ENCODE results near the gene EPO. TPM values are rescaled to one million over a fixed set of nuclear protein-coding genes. Genes with fewer than 3 reads are reported as not detected.

Gene EPO
- total and polyA plus RNA-seq, 2 of the 8 experiments (the other 6 are each of a cell fraction or from before 2014, with no cell fraction given): 0.42 to 0.95 TPM

DNA sequence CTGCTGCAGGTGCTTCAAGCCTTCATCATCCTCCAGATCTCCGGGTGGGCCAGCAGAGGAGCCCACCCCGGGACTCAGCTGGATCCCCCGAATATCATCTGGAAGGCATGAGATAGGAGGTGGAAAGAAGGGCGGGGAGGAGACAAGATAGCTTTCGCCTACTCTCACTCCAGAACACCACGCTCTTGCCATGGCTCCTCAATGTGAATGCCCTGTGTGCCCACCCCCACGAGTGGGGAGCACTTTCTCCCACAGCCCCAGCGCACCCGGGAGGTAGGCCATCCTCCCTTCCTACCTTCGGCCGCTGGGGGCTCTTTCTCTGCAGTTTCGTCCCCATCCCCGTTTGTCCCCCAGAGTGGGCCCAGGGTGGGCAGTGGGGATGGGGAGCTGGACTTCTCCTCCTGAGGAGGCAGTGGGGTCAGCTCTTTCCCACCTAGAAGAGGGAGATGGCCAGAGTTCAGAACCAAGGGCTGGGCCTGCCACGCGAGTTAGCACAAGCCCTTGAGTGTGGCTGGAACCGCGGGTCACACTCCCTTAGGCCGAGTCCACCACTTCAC is 35.1 kb upstream of the EPO start (continued):
- TF ChIP-seq SIN3A (conservative IDR thresholded peaks at IDR 0.05 in 1 of 2, IDR thresholded peaks at IDR 0.05 in 1 of 2; ENCODE audit: low read depth in 1 of 2, low read length in 2 of 2): no peak
- TF ChIP-seq KDM4A (IDR thresholded peaks at IDR 0.05; ENCODE audit: low read depth, low read length, severe bottlenecking): no peak
- no peak for TF ChIP-seq SP1 (IDR thresholded peaks at IDR 0.05; ENCODE audit: low read depth, low read length)
- TF ChIP-seq, protein P1, sequence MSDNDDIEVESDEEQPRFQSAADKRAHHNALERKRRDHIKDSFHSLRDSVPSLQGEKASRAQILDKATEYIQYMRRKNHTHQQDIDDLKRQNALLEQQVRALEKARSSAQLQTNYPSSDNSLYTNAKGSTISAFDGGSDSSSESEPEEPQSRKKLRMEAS (IDR thresholded peaks at IDR 0.05): no peak
- TF ChIP-seq KDM1A (IDR thresholded peaks at IDR 0.05; ENCODE audit: borderline replicate concordance, low read length): no peak
- no peak for TF ChIP-seq YY1 (IDR thresholded peaks at IDR 0.05; ENCODE audit: low read depth, low read length)
- TF ChIP-seq CBX8 (IDR thresholded peaks at IDR 0.05; ENCODE audit: borderline replicate concordance, low read depth, low read length): no peak

Measured in H1 (cell line).